HL-60 (cell line): ENCODE data around the gene HOXB8.

ENCODE experiments used
- CTCF ChIP-seq: IDR thresholded peaks from one replicate; pipeline ENCODE4 v1.5.1; 2011; ENCODE audit warnings: low read length, control low read depth, inconsistent platforms; ENCODE audit not compliant: insufficient read depth
- SPI1 ChIP-seq: IDR thresholded peaks from 2 replicates; pipeline ENCODE4 v1.6.1; 2012; ENCODE audit warnings: low read depth, mild to moderate bottlenecking, borderline replicate concordance

GRCh38 chr17:48642843-48643696 is 28.0 kb upstream of the HOXB8 start:
- TF ChIP-seq CTCF (no peak), SPI1 (no peak)
